Stomach (tissue), 4 donors: ENCODE results near the gene NACA2.

ENCODE experiments used
- CTCF ChIP-seq, 7 experiments: fragments of 450-650 bp in 4 of 7; fragments of 200-600 bp in 3 of 7; sonication (generic) in 3 of 7; IDR thresholded peaks; one replicate each; pipeline ENCODE4 v1.5.1; 2016 to 2019; ENCODE audit warnings: antibody characterized with exemption in 7 of 7, control low read depth in 2 of 7, mild to moderate bottlenecking in 1 of 7
- POLR2A ChIP-seq, 4 donors: fragments of 450-650 bp; IDR thresholded peaks; one replicate each; pipeline ENCODE4 v1.6.1; 2016; ENCODE audit warnings: antibody characterized with exemption in 4 of 4, control low read depth in 2 of 4, mild to moderate bottlenecking in 1 of 4, moderate library complexity in 1 of 4

GRCh38 chr17:61616783-61617182, 25.8 kb upstream of the NACA2 start:
- TF ChIP-seq CTCF (IDR thresholded peaks at IDR 0.05) (no peak), POLR2A (IDR thresholded peaks at IDR 0.05) (no peak)
